IMR-90 (cell line): ENCODE measurements around the gene ALKBH2. TPM values are rescaled to one million over a fixed set of nuclear protein-coding genes. Genes with fewer than 3 reads are reported as not detected.

Experiments
- ATAC-seq: fragments of 200-7000 bp; cut with Tn5 transposase; 2 replicates; pipeline ENCODE4 v1.9.1; 2020; ENCODE audit warnings: low read depth, mild to moderate bottlenecking, moderate library complexity
- BruUV-seq: library from RNA; stranded (reverse); fragments of 400-500 nt; replicated peaks from 2 replicates; lab custom pipeline; 2021; lab: Mats Ljungman, UMichigan
- CTCF ChIA-PET: fragments of 300-600 bp; formaldehyde crosslinking; extraction: SDS; loops from one replicate; lab custom pipeline; 2021; ENCODE audit warnings: antibody characterized with exemption; lab: Yijun Ruan, JAX
- POLR2A ChIA-PET: fragments of 300-600 bp; sonication (Branson Sonifier 250); formaldehyde crosslinking; loops from one replicate; lab custom pipeline; 2022; ENCODE audit warnings: antibody characterized with exemption; ENCODE audit not compliant: unreplicated experiment; lab: Charles Lee
- DNase-seq: peaks from one replicate; pipeline ENCODE4 v3.0.0; 2013
- H2AFZ ChIP-seq: replicated peaks from 2 replicates; pipeline ENCODE3; 2013; ENCODE audit warnings: low read length, mild to moderate bottlenecking; ENCODE audit not compliant: poor library complexity
- H2AK5ac ChIP-seq: 2 replicates; pipeline ENCODE4 v1.6.1; 2013; ENCODE audit warnings: low read depth, low read length, inconsistent platforms
- H2AK9ac ChIP-seq: replicated peaks from 2 replicates; pipeline ENCODE3; 2013; ENCODE audit warnings: mild to moderate bottlenecking, low read depth, low read length, moderate library complexity; ENCODE audit not compliant: poor library complexity
- H2BK120ac ChIP-seq: 2 replicates; pipeline ENCODE4 v1.6.1; 2013; ENCODE audit warnings: low read depth, low read length, inconsistent platforms
- H2BK15ac ChIP-seq: 3 replicates; pipeline ENCODE4 v1.6.1; 2013; ENCODE audit warnings: low read depth, low read length, inconsistent platforms
- H2BK20ac ChIP-seq: 2 replicates; pipeline ENCODE4 v1.6.1; 2013; ENCODE audit warnings: low read depth, mild to moderate bottlenecking, inconsistent platforms, low read length, moderate library complexity
- H2BK5ac ChIP-seq: 2 replicates; pipeline ENCODE4 v1.6.1; 2013; ENCODE audit warnings: mild to moderate bottlenecking, low read depth, low read length, inconsistent platforms; ENCODE audit not compliant: poor library complexity, severe bottlenecking
- H3K14ac ChIP-seq: replicated peaks from 2 replicates; pipeline ENCODE4 v1.6.1; 2013; ENCODE audit warnings: low read depth, low read length, inconsistent platforms
- H3K18ac ChIP-seq: 2 replicates; pipeline ENCODE4 v1.6.1; 2013; ENCODE audit warnings: low read depth, low read length, control low read depth
- H3K23ac ChIP-seq: 2 replicates; pipeline ENCODE4 v1.6.1; 2013; ENCODE audit warnings: low read depth, low read length, inconsistent platforms
- H3K27ac ChIP-seq: 2 replicates; pipeline ENCODE4 v1.5.1; 2013; ENCODE audit warnings: mild to moderate bottlenecking, control low read depth, low read length; ENCODE audit not compliant: insufficient read depth
- H3K27me3 ChIP-seq: 2 replicates; pipeline ENCODE4 v1.6.1; 2013; ENCODE audit warnings: low read length; ENCODE audit not compliant: control insufficient read depth, insufficient read depth
- H3K36me3 ChIP-seq: 2 replicates; pipeline ENCODE4 v1.6.1; 2013; ENCODE audit warnings: low read length, mixed read lengths; ENCODE audit not compliant: control insufficient read depth, insufficient read depth
- H3K4ac ChIP-seq: 2 replicates; pipeline ENCODE4 v1.6.1; 2013; ENCODE audit warnings: low read depth, low read length, inconsistent platforms
- H3K4me1 ChIP-seq: 2 replicates; pipeline ENCODE4 v1.6.1; 2013; ENCODE audit warnings: low read length, mixed read lengths; ENCODE audit not compliant: control insufficient read depth, insufficient read depth
- H3K4me2 ChIP-seq: 2 replicates; pipeline ENCODE4 v1.6.1; 2013; ENCODE audit warnings: low read depth, mild to moderate bottlenecking, control low read depth, low read length, moderate library complexity
- H3K4me3 ChIP-seq: 2 replicates; pipeline ENCODE4 v1.5.1; 2013; ENCODE audit warnings: low read depth, mild to moderate bottlenecking, control low read depth, low read length, moderate library complexity; ENCODE audit not compliant: insufficient read depth
- H3K56ac ChIP-seq: 2 replicates; pipeline ENCODE4 v1.6.1; 2013; ENCODE audit warnings: low read length, inconsistent platforms; ENCODE audit not compliant: insufficient read depth; ENCODE audit errors: extremely low read depth
- H3K79me1 ChIP-seq, 2 experiments: 2 replicates each; pipeline ENCODE4 v1.6.1; 2013; ENCODE audit warnings: low read length in 2 of 2, inconsistent platforms in 1 of 2, low read depth in 1 of 2
- H3K9ac ChIP-seq: 2 replicates; pipeline ENCODE4 v1.6.1; 2013; ENCODE audit warnings: low read depth, low read length, control low read depth
- H3K9me1 ChIP-seq: 2 replicates; pipeline ENCODE4 v1.6.1; 2013; ENCODE audit warnings: low read length, inconsistent platforms; ENCODE audit not compliant: insufficient read depth
- H3K9me3 ChIP-seq: 2 replicates; pipeline ENCODE4 v1.6.1; 2013; ENCODE audit warnings: low read length; ENCODE audit not compliant: control insufficient read depth, insufficient read depth
- H4K20me1 ChIP-seq: 2 replicates; pipeline ENCODE4 v1.6.1; 2013; ENCODE audit warnings: low read length, inconsistent platforms; ENCODE audit not compliant: insufficient read depth
- H4K5ac ChIP-seq: 2 replicates; pipeline ENCODE4 v1.6.1; 2013; ENCODE audit warnings: mild to moderate bottlenecking, low read depth, low read length, control low read depth
- H4K8ac ChIP-seq, 2 experiments: 2 replicates each; pipeline ENCODE4 v1.6.1; 2013; ENCODE audit warnings: low read depth in 2 of 2, low read length in 2 of 2, control low read depth in 1 of 2, inconsistent platforms in 1 of 2
- H4K91ac ChIP-seq: 2 replicates; pipeline ENCODE4 v1.6.1; 2013; ENCODE audit warnings: low read depth, low read length, inconsistent platforms; ENCODE audit not compliant: insufficient read depth
- BHLHE40 ChIP-seq: fragments of 150-350 bp; IDR thresholded peaks from 2 replicates; pipeline ENCODE4 v1.6.1; 2016; ENCODE audit warnings: mild to moderate bottlenecking, low read depth, low read length
- CEBPB ChIP-seq: IDR thresholded peaks from 2 replicates; pipeline ENCODE4 v1.6.1; 2012; ENCODE audit warnings: low read depth, low read length, improper control_type of control experiment
- CHD1 ChIP-seq: IDR thresholded peaks from 2 replicates; pipeline ENCODE4 v1.6.1; 2012; ENCODE audit warnings: low read depth, low read length, improper control_type of control experiment
- ELK1 ChIP-seq: fragments of 150-350 bp; IDR thresholded peaks from 2 replicates; pipeline ENCODE4 v1.6.1; 2016; ENCODE audit warnings: low read depth, mild to moderate bottlenecking, low read length, moderate library complexity, borderline replicate concordance
- FOS ChIP-seq: fragments of 150-350 bp; IDR thresholded peaks from 2 replicates; pipeline ENCODE4 v1.6.1; 2016; ENCODE audit warnings: low read depth, low read length
- MAFK ChIP-seq: IDR thresholded peaks from 2 replicates; pipeline ENCODE4 v1.6.1; 2012; ENCODE audit warnings: low read depth, low read length, improper control_type of control experiment
- MAZ ChIP-seq: IDR thresholded peaks from 2 replicates; pipeline ENCODE4 v1.6.1; 2012; ENCODE audit warnings: low read depth, mild to moderate bottlenecking, low read length, improper control_type of control experiment, moderate library complexity, borderline replicate concordance
- MXI1 ChIP-seq: IDR thresholded peaks from 2 replicates; pipeline ENCODE4 v1.6.1; 2012; ENCODE audit warnings: low read depth, mild to moderate bottlenecking, low read length, moderate library complexity, borderline replicate concordance
- NFE2L2 ChIP-seq: fragments of 150-350 bp; IDR thresholded peaks from 2 replicates; pipeline ENCODE4 v1.6.1; 2016; ENCODE audit warnings: low read depth, mild to moderate bottlenecking, low read length
- POLR2A ChIP-seq: IDR thresholded peaks from 2 replicates; pipeline ENCODE4 v1.6.1; 2012; ENCODE audit warnings: mild to moderate bottlenecking, low read depth, low read length
- RAD21 ChIP-seq: IDR thresholded peaks from 2 replicates; pipeline ENCODE4 v1.6.1; 2012; ENCODE audit warnings: low read length, improper control_type of control experiment
- RCOR1 ChIP-seq: IDR thresholded peaks from 2 replicates; pipeline ENCODE4 v1.6.1; 2012; ENCODE audit warnings: mild to moderate bottlenecking, low read length, improper control_type of control experiment; ENCODE audit not compliant: insufficient replicate concordance
- RFX5 ChIP-seq: IDR thresholded peaks from 2 replicates; pipeline ENCODE4 v1.8.0; 2012; ENCODE audit warnings: low read depth, mild to moderate bottlenecking, low read length, moderate library complexity
- SMC3 ChIP-seq: fragments of 150-350 bp; IDR thresholded peaks from 2 replicates; pipeline ENCODE4 v1.6.1; 2016; ENCODE audit warnings: low read depth, mild to moderate bottlenecking, antibody characterized with exemption, low read length, moderate library complexity
- WGBS, 2 experiments: methylation state at CpG; one replicate each; pipeline versions ENCODE4 v1.1.5 to v1.1.7; 2013; ENCODE audit warnings: missing lambda C conversion rate in 2 of 2; ENCODE audit not compliant: insufficient read length in 1 of 2; ENCODE audit errors: extremely low coverage in 2 of 2; 5-methylcytosine and 5-hydroxymethylcytosine counted together
- dilution Hi-C: fragments of 300-500 bp; cut with HindIII; formaldehyde crosslinking; loops from one replicate; pipeline ENCODE4 v1.14.3; 2018; ENCODE audit warnings: low sequenced_read_pairs; ENCODE audit not compliant: unreplicated experiment
- in situ Hi-C: fragments of 300-500 bp; cut with MboI; formaldehyde crosslinking; loops from 3 replicates; pipeline ENCODE4 v1.14.3; 2019; ENCODE audit warnings: low sequenced_read_pairs, inconsistent platforms, mixed read lengths
- intact Hi-C: fragments of 100-400 bp; cut with micrococcal nuclease; formaldehyde crosslinking; loops from 2 replicates; pipeline ENCODE4 v1.10.0; 2022
- polyA plus RNA-seq, 3 experiments: library from polyadenylated mRNA; depleted of rRNA; stranded (reverse); fragments of >200 nt; gene quantifications; 2 replicates each; pipeline ENCODE4 v1.2.3, GENCODE V29; 2012; ENCODE audit warnings: low replicate concordance in 1 of 3
- total RNA-seq: library from RNA; depleted of rRNA; stranded (reverse); fragments of >200 nt; gene quantifications from 2 replicates; pipeline ENCODE4 v1.2.3, GENCODE V29; 2012
- TF ChIP-seq, protein P1 (sequence below): conservative IDR thresholded peaks from 2 replicates; pipeline ENCODE4 v1.5.1; 2012; ENCODE audit warnings: mild to moderate bottlenecking, low read depth, low read length, improper control_type of control experiment
- TF ChIP-seq, protein P2 (sequence below): fragments of 150-350 bp; IDR thresholded peaks from 2 replicates; pipeline ENCODE4 v1.6.1; 2017; ENCODE audit warnings: mild to moderate bottlenecking, antibody characterized with exemption, low read length, low read depth

Gene ALKBH2
- total and polyA plus RNA-seq, 2 of the 4 experiments (the other 2 are of a cell fraction) = 14.9 to 17.8 TPM

DNA sequence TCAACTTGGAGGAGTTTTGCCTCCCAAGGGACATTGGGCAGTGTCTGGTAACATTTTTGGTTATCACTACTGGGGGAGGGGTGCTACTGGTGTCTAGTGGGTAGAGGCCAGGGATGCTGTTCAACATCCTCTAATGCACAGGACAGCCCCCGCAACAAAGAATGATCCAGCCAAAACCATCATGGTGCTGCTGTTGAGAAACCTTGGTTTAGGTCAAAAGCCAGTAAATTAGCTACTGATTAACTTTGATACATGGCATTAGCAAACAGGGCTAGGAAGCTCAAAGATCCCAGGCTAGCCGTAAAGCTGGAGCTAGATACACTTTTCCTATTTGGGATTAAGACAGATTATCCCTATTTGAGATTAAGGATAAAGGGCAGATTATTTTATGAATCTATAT lies 8.8 kb downstream of the ALKBH2 start:
- no peaks in the 10 kb centered on the region for H3K27me3 ChIP-seq
- DNase-seq = no peak
- no TSS peak for BruUV-seq
- 100% methylated on average over 1 of the region's 2 CpGs; no CpG with 5 or more reads in 1 of the 2 experiments for WGBS, 2 experiments
- no peaks in the 10 kb centered on the region for H4K20me1 ChIP-seq
- H3K56ac ChIP-seq = no peak overlapping the region
- in situ Hi-C loops (loop anchor here (25.0 kb wide), 1 partner anchor 447 kb away; the partner anchor contains the start of gene SELPLG), intact Hi-C loops (no loop called here), dilution Hi-C loops (no loop called here)
- no peak overlapping the region for H3K4ac ChIP-seq
- no peaks in the 10 kb centered on the region for H3K9me1 ChIP-seq
- H2AK9ac ChIP-seq = no peak overlapping the region
- no peak overlapping the region for H2BK5ac ChIP-seq
- H3K4me3 ChIP-seq = no peak overlapping the region
- H3K18ac ChIP-seq = no peak overlapping the region
- H3K23ac ChIP-seq = no peak overlapping the region
- H3K79me1 ChIP-seq = no peaks in the 10 kb centered on the region
- peaks cover 42% of the 10 kb centered on the region for H3K36me3 ChIP-seq
- ChIA-PET POLR2A (no interaction called here), CTCF (no interaction called here)
- ATAC-seq = no peak
- no peak overlapping the region for H4K8ac ChIP-seq
- no peaks in the 10 kb centered on the region for H3K9me3 ChIP-seq
- H3K4me1 ChIP-seq = peaks cover 3% of the 10 kb centered on the region; the same call in 1 of the 2 replicates
- H3K14ac ChIP-seq = no peak overlapping the region
- H2BK20ac ChIP-seq = no peak overlapping the region
- no peak overlapping the region for H3K27ac ChIP-seq
- TF ChIP-seq RAD21 (no peak), BHLHE40 (no peak), ELK1 (no peak), MAZ (no peak), FOS (no peak), RCOR1 (no peak), SMC3 (no peak), CEBPB (no peak), NFE2L2 (no peak), POLR2A (no peak), CHD1 (no peak), RFX5 (no peak), MAFK (no peak), MXI1 (no peak)
- TF ChIP-seq, protein P1, sequence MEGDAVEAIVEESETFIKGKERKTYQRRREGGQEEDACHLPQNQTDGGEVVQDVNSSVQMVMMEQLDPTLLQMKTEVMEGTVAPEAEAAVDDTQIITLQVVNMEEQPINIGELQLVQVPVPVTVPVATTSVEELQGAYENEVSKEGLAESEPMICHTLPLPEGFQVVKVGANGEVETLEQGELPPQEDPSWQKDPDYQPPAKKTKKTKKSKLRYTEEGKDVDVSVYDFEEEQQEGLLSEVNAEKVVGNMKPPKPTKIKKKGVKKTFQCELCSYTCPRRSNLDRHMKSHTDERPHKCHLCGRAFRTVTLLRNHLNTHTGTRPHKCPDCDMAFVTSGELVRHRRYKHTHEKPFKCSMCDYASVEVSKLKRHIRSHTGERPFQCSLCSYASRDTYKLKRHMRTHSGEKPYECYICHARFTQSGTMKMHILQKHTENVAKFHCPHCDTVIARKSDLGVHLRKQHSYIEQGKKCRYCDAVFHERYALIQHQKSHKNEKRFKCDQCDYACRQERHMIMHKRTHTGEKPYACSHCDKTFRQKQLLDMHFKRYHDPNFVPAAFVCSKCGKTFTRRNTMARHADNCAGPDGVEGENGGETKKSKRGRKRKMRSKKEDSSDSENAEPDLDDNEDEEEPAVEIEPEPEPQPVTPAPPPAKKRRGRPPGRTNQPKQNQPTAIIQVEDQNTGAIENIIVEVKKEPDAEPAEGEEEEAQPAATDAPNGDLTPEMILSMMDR = no peak
- TF ChIP-seq, protein P2, sequence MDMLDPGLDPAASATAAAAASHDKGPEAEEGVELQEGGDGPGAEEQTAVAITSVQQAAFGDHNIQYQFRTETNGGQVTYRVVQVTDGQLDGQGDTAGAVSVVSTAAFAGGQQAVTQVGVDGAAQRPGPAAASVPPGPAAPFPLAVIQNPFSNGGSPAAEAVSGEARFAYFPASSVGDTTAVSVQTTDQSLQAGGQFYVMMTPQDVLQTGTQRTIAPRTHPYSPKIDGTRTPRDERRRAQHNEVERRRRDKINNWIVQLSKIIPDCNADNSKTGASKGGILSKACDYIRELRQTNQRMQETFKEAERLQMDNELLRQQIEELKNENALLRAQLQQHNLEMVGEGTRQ = no peak
- no peak overlapping the region for H2BK15ac ChIP-seq
- H4K91ac ChIP-seq = no peak overlapping the region
- no peak overlapping the region for H2BK120ac ChIP-seq
- no peak overlapping the region for H3K4me2 ChIP-seq
- H3K9ac ChIP-seq = no peak overlapping the region
- H4K5ac ChIP-seq = no peak overlapping the region
- H2AK5ac ChIP-seq = no peak overlapping the region
- H2AFZ ChIP-seq = no peak overlapping the region
